HG02610 (cell line): Measurements from ENCODE around the gene GATB.

Experiments
- ATAC-seq: cut with Tn5 transposase; IDR thresholded peaks from one replicate; pipeline ENCODE4 v1.9.1; 2021; ENCODE audit warnings: mild to moderate bottlenecking, moderate library complexity; ENCODE audit not compliant: unreplicated experiment

Gene GATB

GRCh38 chr4:151656058-151656457 lies 104.7 kb downstream of the GATB start:
- no peak for ATAC-seq

- no peak for ATAC-seq
Measured at GRCh38 chr4:151653548-151653918, 107.3 kb downstream of the GATB start.

GRCh38 chr4:151652841-151653547 lies 107.8 kb downstream of the GATB start:
- no peak for ATAC-seq

- no peak for ATAC-seq
Measured at GRCh38 chr4:151651496-151651895, 109.3 kb downstream of the GATB start.

- ATAC-seq: no peak
Measured at GRCh38 chr4:151649479-151649878, 111.3 kb downstream of the GATB start.

- ATAC-seq: no peak
Measured at GRCh38 chr4:151646322-151646721, 114.5 kb downstream of the GATB start.

GRCh38 chr4:151644622-151645021 lies 116.2 kb downstream of the GATB start:
- no peak for ATAC-seq

- ATAC-seq: no peak
Measured at GRCh38 chr4:151643564-151643963, 117.2 kb downstream of the GATB start.

GRCh38 chr4:151641983-151642382 lies 118.8 kb downstream of the GATB start:
- no peak for ATAC-seq

GRCh38 chr4:151641167-151641566 lies 119.6 kb downstream of the GATB start:
- ATAC-seq: no peak

GRCh38 chr4:151640381-151640780 lies 120.4 kb downstream of the GATB start:
- ATAC-seq: no peak

- no peak for ATAC-seq
Measured at GRCh38 chr4:151638295-151638858, 122.4 kb downstream of the GATB start.

- no peak for ATAC-seq
Measured at GRCh38 chr4:151631349-151631748, 129.5 kb downstream of the GATB start.

GRCh38 chr4:151629097-151629783 lies 131.6 kb downstream of the GATB start:
- no peak for ATAC-seq

- ATAC-seq: no peak
Measured at GRCh38 chr4:151628001-151628608, 132.7 kb downstream of the GATB start.

GRCh38 chr4:151627491-151627890 lies 133.3 kb downstream of the GATB start:
- ATAC-seq: no peak

- ATAC-seq: no peak
Measured at GRCh38 chr4:151626751-151627150, 134.1 kb downstream of the GATB start.

GRCh38 chr4:151626228-151626627 lies 134.6 kb downstream of the GATB start:
- ATAC-seq: no peak

- ATAC-seq: no peak
Measured at GRCh38 chr4:151624626-151625565, 135.9 kb downstream of the GATB start.
